Stimulated activated CD8-positive, alpha-beta memory T cell treated with anti-CD3 and anti-CD28 coated beads, Interleukin-12 subunit alpha, Interleukin-12 subunit beta, amount 100 ng/mL, for 1 hour (primary cell): Measurements from ENCODE around the gene CUBN.
"Not testable (repeated sequence)": the region's sequence is repeated elsewhere in the genome, so short reads cannot be mapped to it uniquely, and the experiment has no call there.

Source experiments
- DNase-seq: peaks from one replicate; pipeline ENCODE4 v3.0.0-alpha.2; 2020; ENCODE audit warnings: low read depth

CUBN gene

DNA sequence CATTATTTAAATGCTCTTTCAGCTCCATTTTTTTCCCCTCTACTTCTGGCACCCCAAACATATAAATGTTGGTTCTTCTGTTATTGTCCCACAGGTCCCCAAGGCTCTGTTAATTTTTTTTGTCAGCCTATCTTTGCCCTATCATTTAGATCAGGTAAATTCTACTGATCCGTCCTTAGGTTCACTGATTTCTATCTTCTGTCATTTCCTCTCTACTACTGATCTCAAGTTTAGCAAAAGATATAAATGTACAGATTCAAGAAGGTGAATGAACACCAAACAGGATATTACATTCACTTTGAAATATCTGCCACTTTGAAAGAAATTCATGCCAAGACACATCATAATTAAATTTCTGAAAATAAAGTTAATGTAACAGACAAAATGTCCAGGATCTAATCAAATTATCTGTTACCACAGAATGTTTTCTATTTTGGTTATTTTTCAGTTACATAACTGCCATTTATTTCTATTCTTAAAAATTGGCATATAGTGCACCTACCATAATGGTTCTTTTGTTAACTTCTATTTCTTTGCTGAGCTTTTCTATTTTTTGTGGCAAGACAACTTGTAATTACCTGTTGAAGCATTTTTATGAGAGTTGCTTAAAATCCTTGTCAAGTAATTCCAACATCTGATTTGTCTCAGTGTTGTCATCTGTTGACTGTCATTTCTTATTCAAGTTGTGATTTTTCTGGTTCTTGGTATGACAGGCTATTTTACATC lies 12.1 kb upstream of the CUBN start:
- DNase-seq = no peak

DNA sequence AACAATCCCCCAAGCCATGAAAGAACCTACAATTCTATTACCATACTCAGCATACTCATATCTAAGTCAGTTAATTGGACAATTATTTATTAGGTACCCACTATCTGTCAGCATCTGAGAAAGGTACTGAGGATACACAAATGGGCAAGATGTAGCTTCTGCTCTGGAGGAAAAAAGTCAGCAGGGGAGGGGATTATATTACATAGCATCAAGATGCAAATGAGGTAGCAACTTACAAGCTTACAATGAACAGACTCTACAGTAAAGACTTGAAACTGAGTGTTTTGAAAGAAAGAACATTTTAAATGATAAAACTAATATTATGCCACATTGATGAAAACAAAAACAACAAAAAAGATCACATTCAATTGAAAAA lies 10.8 kb upstream of the CUBN start:
- no peak for DNase-seq

DNA sequence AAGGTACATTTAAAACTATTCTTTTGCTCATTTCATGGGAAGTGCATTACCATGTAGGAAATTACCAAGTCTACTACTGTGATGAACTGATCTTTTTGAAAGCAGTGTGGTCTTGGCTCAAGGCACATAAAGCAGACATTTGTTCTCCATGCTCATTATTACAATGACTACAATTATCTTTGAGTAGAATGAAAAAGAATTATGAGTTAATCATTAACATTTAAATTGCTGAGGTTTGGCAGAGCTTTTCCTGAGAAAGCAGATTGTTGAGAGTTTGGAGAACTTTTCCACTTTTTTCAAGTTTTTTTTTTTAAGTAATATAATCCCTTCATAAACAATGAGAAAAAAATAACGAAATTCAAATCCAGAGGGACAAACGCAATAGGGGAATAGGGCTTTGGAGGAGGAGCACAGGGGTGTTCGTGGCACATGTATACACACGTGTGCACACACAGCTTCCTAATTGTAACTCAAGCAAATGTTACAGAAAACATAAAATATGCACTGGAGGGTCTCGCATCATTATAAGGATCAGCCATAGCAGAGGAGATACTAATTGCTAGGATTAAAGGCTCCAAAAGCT lies 8.9 kb upstream of the CUBN start:
- DNase-seq = no peak

DNA sequence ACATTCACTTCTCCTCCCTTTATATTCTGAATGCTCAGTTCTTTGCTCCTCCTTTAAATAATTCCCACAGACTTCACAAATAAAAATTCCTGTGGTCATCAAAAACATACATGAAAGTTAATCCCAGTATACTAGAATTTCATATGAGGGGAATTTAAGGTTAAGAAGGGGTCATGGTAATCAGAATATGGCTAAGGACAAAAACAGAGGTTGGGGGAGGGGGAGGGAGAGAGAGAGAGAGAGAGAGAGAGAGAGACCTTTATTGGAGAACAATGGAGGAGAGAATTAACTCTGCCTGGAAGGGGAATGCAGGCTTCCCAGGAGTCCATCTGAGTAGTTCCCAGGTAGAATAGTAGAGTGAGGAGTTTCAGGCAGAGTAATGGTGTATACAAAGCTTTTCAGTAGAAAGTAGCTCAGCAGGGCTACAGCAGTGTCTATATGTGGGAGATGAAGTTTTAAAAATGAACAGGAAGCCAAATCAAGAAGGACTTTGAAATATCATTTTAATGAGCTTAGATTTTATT lies 5.2 kb upstream of the CUBN start:
- DNase-seq = no peak

DNA sequence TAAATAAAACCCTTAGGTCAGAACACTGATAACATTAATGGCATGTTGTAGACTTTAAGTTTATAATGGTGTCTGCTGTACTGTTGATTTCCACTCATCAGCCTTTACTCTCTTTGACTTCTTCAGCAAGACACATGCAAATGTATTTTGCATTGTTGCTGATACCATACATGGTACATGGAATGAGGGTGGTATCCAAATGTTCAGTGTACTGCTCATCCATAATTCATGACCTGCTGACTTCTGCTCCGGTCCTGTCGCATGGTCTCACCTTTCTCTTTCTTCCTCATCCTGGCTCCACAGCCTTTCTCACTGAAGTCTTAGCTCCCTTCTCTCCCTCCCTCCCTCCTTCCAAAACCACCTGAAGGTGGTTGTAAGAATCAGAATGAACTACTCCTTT lies 4.7 kb upstream of the CUBN start:
- no peak for DNase-seq

DNA sequence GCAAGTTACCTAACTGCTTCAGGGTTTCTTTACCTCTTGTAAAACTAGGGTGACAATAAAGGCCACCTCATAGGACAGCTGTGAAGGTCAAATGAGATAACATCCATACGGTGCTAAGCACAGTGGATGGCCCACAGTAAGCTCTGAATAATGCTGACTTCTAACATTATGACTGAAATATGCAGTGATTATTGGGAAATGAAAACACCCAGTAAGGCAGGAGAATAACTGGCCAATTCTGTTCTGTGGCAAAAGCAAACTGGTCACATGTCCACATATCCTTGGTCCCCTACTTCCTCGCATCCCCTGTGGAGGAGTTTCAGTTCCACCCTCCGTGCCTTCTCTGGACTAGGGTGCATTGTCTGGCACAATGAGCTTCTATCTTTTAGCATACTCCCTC lies 1.4 kb downstream of the CUBN start:
- DNase-seq = no peak

DNA sequence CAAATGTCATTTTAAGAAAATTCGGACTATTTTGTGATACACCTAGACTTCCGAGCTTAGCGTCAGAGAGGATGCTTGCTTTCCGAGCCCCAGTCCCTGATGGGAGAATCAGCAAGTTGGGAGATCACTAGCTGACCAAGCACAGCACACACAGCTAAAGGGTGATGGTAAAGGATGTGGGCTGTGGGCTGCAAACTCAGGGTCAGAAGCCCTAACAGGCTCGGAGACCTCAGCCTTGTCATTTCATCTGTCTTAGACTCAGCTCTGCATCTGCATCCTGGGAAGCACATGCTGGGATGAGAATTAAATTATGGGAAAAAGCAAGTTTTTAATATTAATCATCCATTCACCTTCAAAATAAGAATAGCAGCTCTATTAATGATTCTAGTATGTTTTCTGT lies 3.3 kb downstream of the CUBN start:
- DNase-seq = no peak

DNA sequence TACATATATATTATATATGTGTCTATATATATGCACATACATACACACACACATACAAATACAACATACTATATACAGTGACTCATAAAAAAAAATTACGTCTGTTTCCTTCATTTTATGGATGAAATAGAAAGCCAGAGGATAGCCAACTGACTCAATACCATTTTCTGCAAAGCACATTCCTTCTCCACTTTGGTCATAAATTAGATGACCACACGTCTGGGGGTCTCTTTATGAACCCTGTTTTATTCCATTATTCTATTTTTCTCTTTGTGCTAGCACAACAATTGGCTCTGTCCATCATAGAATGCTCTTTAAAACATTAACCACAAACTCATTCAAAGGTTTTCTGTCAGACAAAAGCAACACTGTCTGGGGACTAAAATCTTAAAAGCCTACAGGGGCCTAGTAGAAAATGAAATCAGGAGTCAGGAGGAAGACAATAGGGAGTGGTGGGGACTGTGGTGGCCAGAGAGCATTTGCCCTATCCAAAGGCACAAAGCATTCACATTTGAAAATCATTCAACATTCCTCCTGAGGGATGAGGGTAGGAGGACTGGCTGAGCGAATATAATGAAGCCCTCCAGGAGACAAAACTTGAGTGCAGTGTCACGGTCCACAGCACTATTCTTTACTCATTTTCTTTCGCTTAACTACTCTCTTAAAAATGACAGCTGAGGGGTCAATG lies 4.3 kb downstream of the CUBN start:
- DNase-seq = no peak

DNA sequence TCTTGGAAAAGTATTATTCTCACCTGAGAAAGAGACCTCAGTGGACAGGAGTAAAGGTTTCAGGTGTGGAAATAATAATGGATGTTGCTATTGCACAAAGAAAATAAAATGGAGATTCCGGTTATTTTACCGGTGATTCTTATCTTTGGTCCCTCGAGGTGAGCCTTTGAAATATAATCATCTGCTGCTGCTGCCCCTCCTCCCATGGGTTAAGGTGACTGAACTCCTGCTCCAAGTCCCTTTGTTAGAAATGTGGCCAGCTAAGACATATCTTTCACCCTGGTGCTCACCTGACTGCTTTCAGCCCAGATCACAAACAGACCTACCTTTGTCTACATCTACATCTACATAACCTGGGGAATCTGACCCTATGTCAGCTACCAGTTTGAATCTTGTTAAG lies 5.7 kb downstream of the CUBN start:
- no peak for DNase-seq

DNA sequence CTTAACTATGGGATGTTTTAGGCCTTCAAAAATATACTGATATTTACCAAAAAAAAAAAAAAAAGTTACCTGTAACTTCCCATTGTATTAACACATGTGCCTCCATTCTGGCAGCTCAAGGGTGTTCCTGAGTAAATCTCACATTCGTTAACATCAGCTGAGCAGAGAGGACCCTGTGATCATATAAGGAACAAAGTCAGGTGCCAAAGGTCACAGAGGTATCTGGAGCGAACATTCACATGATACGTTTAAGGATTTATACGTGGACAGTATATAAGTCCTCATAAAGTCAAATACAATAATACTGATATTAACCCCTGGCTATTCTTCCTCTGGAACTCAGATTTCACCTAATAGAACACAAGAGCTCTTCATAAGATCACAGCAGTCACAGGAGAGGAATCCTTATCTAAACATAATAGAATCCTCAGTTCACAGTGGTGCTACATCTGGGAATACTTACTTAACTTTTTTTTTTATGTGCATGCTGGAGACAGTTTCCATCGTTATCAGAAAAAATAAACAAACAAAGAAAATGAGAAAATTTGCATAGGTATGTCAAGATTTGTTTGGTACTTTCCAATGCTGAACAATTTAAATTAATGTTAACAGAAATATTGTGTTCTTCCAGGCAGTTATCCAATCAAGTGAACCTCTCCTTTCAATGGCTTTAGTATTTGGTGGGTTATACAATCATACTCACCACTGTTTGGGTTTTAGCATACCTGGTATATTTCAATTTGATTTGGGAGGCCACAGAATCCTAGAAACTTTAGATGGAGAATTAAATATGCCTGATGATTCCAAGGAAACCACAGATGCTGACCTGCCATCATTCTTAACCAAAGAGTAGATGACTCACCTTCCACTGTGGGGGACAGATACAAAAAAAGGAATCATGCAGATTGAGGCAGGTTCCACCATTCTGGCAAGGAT lies 6.6 kb downstream of the CUBN start:
- no peak for DNase-seq

DNA sequence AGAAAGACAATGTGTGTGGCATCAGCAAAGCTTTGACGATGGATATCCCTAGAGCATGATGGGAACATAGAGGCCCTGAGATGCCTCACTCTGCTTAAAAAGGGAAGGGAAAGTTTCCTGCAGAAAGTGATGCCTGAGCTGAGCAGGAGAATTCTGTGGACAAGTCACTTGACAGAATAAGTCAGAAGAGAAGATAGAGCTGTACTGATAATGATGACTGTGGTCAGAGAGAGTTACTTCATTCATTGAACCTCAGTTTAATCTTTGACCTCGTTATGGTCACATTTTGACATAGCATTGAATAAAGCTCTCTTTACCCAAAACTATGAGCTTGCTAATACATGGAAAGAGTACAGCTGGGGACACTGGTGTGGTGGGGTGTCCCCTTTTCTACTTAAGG lies 7.6 kb downstream of the CUBN start:
- DNase-seq = no peak

DNA sequence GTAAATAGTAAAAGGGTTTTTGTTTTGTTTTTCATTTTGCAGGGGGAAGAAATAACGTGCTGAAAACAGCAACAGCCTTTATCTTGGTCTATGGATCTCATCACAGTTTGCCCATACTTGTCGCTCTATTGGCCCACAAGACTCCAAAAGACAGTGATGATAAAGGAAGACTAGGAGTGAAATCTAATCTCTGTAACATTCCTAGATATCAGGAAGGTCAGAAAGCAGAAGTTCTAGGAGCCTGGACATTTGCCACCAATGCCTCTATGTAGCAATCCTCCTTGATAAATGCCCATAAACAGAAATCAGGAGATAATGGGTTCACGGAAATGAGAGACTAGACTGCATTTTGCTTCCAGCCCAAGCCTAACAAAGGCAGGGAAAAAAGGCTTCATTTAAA lies 8.9 kb downstream of the CUBN start:
- no peak for DNase-seq

DNA sequence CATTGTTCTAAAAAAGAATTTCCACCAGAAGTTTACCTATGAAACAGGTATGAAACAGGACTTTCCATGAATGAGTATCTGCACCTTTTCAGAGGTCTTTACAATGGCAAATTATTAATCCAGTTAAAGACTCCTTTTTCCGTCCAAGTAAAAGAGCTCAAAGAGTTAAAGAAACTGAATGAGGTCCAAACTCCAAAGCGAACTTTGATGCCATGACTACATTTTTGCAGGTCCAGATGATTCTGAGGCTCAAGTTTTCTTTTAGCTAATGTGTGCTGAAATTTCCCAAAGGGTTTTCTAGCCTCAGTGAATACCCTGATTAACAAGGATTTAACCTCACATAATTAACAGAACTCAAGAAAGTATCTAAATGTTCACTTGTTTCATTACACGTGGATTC lies 9.8 kb downstream of the CUBN start:
- DNase-seq = no peak

DNA sequence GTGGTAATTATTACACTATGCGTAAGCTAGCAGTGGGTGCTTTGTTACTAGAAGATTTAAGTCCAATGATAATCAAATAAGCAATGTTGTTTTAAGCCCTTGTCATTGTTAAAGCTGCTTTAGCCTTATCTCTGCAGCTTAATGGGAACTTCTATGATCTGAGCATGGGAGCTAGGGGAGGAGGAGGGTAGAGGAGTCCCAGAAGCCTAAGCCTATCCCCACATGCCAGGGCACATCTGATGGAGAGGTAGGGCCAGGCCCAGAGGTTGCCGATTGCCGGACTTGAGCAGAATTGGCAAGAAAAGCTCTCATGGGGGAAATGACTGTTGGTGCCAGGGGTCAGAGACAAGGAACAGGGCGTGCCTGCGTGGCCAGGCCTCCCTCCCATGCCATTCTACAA lies 13.4 kb downstream of the CUBN start:
- no peak for DNase-seq

DNA sequence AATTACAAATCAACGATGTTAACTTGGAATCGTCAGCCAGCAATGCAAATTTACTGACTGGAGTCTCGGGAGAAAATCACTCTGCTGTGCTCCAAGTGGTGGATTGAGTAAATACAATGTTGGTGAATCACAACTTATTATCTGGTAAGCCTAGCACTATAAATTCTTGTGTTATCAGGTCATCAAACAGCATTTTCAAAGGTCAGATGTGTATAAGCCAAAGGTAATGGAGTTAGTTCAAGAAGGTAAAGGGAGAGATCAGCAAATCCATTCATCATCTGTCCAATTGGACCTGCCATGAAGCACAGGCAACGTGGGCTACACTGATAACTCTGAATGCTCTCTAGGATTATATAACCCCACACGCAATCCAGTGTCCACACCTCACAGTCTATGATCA lies 13.9 kb downstream of the CUBN start:
- DNase-seq = no peak

DNA sequence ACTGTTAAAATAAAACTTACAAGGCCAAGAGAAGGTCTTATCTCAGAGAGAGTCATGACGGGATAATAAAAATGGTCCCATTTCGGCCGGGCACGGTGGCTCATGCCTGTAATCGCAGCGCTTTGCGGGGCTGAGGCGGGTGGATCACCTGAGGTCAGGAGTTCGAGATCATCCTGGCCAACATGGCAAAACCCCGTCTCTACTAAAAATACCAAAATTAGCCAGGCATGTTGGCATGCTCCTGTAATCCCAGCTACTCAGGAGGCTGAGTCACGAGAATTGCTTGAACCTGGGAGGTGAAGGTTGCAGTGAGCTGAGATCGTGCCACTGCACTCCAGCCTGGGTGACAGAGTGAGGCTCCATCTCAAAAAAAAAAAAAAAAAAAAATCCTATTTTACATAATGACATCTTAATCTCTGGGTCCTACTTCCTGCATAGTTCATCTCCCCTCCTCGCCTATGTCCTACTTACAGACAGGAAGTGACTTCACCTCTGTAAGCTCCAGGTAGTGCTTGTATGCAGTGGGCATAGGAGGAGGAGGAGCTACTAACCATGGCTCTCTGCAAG lies 14.7 kb downstream of the CUBN start:
- not testable (repeated sequence) for DNase-seq

DNA sequence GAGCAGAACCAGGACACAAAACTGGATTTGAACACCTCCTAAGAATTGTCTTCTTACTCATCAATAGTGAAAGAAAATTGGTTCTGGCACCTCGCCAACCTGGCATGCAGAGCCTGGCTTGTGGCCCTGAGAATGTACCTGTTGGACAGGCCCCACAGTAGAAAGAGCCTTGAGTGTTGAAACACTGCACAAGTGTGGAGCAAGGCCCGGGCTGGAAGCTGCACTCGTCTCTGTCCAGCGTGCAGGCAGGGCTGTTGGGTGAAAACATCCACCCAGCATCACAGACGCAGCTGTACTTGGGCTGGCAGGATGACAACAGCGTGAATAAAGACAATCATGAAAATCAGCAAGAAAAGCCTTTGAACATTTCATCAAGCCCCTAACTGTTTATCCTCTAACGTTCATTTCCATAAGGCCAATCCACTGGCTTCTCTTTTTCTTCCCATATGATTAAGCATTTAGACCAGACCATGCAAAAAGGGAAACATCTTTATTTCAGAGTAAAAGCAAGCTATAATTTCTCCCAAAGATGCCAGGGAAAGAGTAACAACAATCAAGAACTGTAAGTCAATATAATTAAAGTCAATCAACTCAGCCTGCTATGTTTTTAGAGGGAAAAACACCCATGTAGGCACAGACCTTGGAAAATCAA lies 15.6 kb downstream of the CUBN start:
- DNase-seq = no peak

DNA sequence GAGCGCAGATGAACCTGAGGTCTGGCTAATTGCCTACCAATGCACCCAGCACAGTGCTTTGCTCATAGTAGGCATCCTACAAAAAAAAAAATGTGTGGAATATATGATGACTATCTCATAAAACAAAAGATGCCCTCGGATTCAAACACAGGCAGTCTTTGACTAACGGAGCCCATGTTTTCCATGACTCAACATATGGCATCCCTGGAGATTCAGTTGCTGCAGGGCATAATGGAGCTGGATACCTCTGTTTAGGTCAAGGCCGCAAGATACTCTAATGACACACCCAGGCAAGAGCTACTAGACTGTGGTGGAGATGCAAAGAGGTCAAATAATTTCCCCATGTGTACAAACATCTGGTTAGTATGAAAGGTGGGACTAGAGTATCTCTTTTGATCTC lies 16.3 kb downstream of the CUBN start:
- DNase-seq = no peak

DNA sequence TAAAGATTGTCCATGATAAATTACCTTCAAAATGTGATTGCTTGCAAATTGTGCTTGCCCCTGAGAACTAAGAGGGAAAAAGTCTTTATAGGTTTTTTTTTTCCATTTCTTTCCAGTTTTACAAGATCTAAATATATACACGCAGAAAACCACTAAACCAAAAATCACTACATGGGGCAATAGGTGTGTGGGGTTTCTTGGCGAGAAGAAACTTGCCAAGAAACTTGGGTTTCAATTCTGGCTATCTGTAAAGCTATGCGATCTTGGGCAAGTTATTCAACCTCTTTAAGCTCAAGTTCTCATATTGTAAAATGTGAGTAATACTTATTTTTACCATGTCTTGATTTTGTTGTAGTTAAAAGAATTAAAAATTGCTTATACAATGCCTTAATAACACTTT lies 17.0 kb downstream of the CUBN start:
- DNase-seq = no peak

DNA sequence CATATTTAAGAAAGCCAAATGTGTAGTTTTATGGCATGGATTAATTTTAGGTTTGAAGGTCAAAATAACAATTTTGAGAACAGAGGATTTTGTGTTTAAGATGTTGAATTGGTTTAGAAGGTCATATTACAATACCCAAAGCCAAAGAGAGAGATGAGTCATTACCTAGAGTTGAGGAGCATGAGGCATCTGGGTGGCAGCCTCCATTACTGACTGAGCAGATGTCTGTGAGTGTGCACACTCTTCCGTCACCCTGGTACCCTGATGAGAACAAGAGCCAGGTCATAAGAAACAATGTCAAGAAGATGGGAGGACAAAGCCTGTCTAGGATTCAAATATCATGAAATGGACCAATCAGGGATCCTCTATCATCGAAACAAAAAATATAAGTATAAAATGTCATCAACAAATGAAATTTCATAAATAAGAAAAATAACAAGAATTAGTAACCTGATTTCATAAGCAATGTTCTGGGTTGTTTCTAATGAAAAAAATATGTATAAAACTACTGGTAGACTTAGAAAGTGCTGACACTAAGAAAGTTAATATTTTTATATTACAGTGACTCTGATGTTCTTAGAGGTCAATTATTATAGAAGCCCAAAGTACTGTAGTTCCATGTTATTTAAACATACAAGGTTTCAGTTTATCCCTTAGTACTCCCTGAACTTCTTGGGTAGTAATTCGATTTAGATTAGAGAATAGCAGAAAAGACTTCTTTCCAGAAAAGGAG lies 20.0 kb downstream of the CUBN start:
- DNase-seq = no peak

DNA sequence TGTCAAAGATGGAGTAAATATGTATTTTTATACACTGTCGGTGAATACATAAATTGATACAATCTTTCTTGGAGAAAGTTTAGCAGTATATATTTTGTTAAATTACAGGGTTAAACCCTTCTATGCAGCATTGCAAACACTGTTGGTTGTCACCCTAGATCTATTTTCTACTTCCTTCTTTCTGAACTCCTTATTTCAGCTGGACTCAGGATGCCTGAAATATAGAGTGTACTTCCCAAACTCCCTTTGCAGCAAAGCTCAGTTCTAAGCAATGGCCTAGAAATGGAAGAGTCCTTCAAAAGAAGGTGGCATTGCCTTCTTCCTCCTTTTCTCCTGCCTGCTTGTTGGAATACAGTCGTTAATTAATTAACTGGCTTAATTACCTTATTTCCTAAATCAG lies 20.6 kb downstream of the CUBN start:
- DNase-seq = no peak
